Endothelial cell of umbilical vein (primary cell): Measurements from ENCODE around the gene ABLIM2. TPM values are rescaled to one million over a fixed set of nuclear protein-coding genes. Genes with fewer than 3 reads are reported as not detected.

Experiments
- BruUV-seq: library from RNA; stranded (reverse); fragments of 400-500 nt; replicated peaks from 2 replicates; lab custom pipeline; 2021; lab: Mats Ljungman, UMichigan
- CTCF ChIA-PET: fragments of 300-600, 350-600 bp; sonication (Branson Sonifier 250); formaldehyde crosslinking; loops from one replicate; lab custom pipeline; 2021; ENCODE audit warnings: antibody characterized with exemption, inconsistent platforms; lab: Charles Lee
- POLR2A ChIA-PET: fragments of 300-600, 350-600 bp; sonication (Branson Sonifier 250); formaldehyde crosslinking; loops from one replicate; lab custom pipeline; 2021; ENCODE audit warnings: antibody characterized with exemption, inconsistent platforms; lab: Charles Lee
- DNase-seq: peaks from one replicate; pipeline ENCODE4 v3.0.0-alpha.2; 2011; ENCODE audit warnings: low read depth, low spot score
- FAIRE-seq: peaks from 2 replicates; lab custom pipeline; 2011; peaks lifted over from hg19 to GRCh38; lab: Jason Lieb, UNC
- H2AFZ ChIP-seq: 2 replicates; pipeline ENCODE4 v1.6.0; 2012; ENCODE audit warnings: low read depth, low read length, control low read depth, inconsistent platforms
- H3K27ac ChIP-seq: 2 replicates; pipeline ENCODE4 v1.5.1; 2011; ENCODE audit warnings: low read depth, mild to moderate bottlenecking, control low read depth, low read length, moderate library complexity; ENCODE audit not compliant: insufficient read depth
- H3K27me3 ChIP-seq, 2 experiments: 2 replicates each; pipeline versions ENCODE4 v1.6.0 to v1.6.1; 2011; ENCODE audit warnings: low read length in 2 of 2, mixed read lengths in 1 of 2; ENCODE audit not compliant: control insufficient read depth in 2 of 2, insufficient read depth in 2 of 2
- H3K36me3 ChIP-seq, 2 experiments: 2 replicates in 1 of 2; 3 replicates in 1 of 2; pipeline ENCODE4 v1.5.1; 2011; ENCODE audit warnings: low read length in 2 of 2, mild to moderate bottlenecking in 1 of 2, moderate library complexity in 1 of 2; ENCODE audit not compliant: control insufficient read depth in 2 of 2, insufficient read depth in 2 of 2; ENCODE audit errors: extremely low read depth in 1 of 2
- H3K4me1 ChIP-seq: 3 replicates; pipeline ENCODE4 v1.5.1; 2011; ENCODE audit warnings: mild to moderate bottlenecking, low read length; ENCODE audit not compliant: control insufficient read depth, insufficient read depth; ENCODE audit errors: extremely low read depth
- H3K4me2 ChIP-seq: 2 replicates; pipeline ENCODE4 v1.6.1; 2011; ENCODE audit warnings: low read length, control low read depth, mixed read lengths; ENCODE audit not compliant: insufficient read depth
- H3K4me3 ChIP-seq, 3 experiments: fragments of 200-600 bp in 1 of 3; sonication (generic), shearing (Covaris generic) in 1 of 3; replicated peaks in 1 of 3; 2 replicates each; pipeline ENCODE4 v1.5.1; 2011 to 2016; ENCODE audit warnings: control low read depth in 3 of 3, low read length in 3 of 3, mild to moderate bottlenecking in 2 of 3, inconsistent platforms in 1 of 3, low read depth in 1 of 3, moderate library complexity in 1 of 3; ENCODE audit not compliant: insufficient read depth in 1 of 3
- H3K79me2 ChIP-seq: 2 replicates; pipeline ENCODE4 v1.6.0; 2012; ENCODE audit warnings: low read length, inconsistent platforms; ENCODE audit not compliant: control insufficient read depth, insufficient read depth
- H3K9ac ChIP-seq: replicated peaks from 2 replicates; pipeline ENCODE3; 2011; ENCODE audit warnings: low read length, control low read depth; ENCODE audit not compliant: insufficient read depth; ENCODE audit errors: extremely low read depth
- H3K9me1 ChIP-seq: replicated peaks from 3 replicates; pipeline ENCODE4 v1.6.0; 2011; ENCODE audit warnings: mild to moderate bottlenecking, low read length; ENCODE audit not compliant: control insufficient read depth, insufficient read depth; ENCODE audit errors: extremely low read depth
- H3K9me3 ChIP-seq: replicated peaks from 2 replicates; pipeline ENCODE4 v1.5.1; 2012; ENCODE audit warnings: low read length, inconsistent platforms; ENCODE audit not compliant: control insufficient read depth, insufficient read depth
- H4K20me1 ChIP-seq: replicated peaks from 2 replicates; pipeline ENCODE3; 2011; ENCODE audit warnings: mild to moderate bottlenecking, low read length; ENCODE audit not compliant: control insufficient read depth, insufficient read depth; ENCODE audit errors: extremely low read depth
- EZH2 ChIP-seq: IDR thresholded peaks from 2 replicates; pipeline ENCODE4 v1.6.1; 2012; ENCODE audit warnings: borderline replicate concordance, low read depth, mild to moderate bottlenecking, moderate library complexity, low read length, inconsistent platforms; ENCODE audit not compliant: severe bottlenecking
- FOS ChIP-seq: IDR thresholded peaks from 2 replicates; pipeline ENCODE4 v1.6.1; 2011; ENCODE audit warnings: mild to moderate bottlenecking, low read length, moderate library complexity, borderline replicate concordance; ENCODE audit not compliant: insufficient read depth
- GATA2 ChIP-seq: IDR thresholded peaks from 2 replicates; pipeline ENCODE4 v1.7.0; 2011; ENCODE audit warnings: low read depth, mild to moderate bottlenecking, moderate library complexity, mixed read lengths, low read length; ENCODE audit not compliant: insufficient read length, insufficient read depth
- JUN ChIP-seq: IDR thresholded peaks from 2 replicates; pipeline ENCODE4 v1.6.1; 2011; ENCODE audit warnings: borderline replicate concordance, low read depth; ENCODE audit not compliant: insufficient read length, insufficient read depth
- MYC ChIP-seq: IDR thresholded peaks from one replicate; pipeline ENCODE4 v1.6.1; 2011; ENCODE audit warnings: mild to moderate bottlenecking, low read depth, low read length
- POLR2A ChIP-seq: IDR thresholded peaks from 2 replicates; pipeline ENCODE4 v1.6.1; 2012; ENCODE audit warnings: low read depth, mild to moderate bottlenecking, control low read depth, low read length
- POLR2AphosphoS5 ChIP-seq: IDR thresholded peaks from 2 replicates; pipeline ENCODE4 v1.6.1; 2012; ENCODE audit warnings: low read depth, mild to moderate bottlenecking, control low read depth, low read length, moderate library complexity; ENCODE audit not compliant: insufficient read depth
- dilution Hi-C: fragments of 300-500 bp; cut with MboI; formaldehyde crosslinking; loops from one replicate; pipeline ENCODE4 v1.15.0; 2019; ENCODE audit warnings: low sequenced_read_pairs; ENCODE audit not compliant: extremely low pct_ligation_motif_present
- intact Hi-C: fragments of 100-400 bp; cut with micrococcal nuclease; formaldehyde crosslinking; loops from one replicate; pipeline ENCODE4 v1.10.0; 2022
- polyA plus RNA-seq, 4 experiments: library from polyadenylated mRNA; depleted of rRNA in 3 of 4; stranded (reverse) in 3 of 4; unstranded in 1 of 4; fragments of >200 nt; gene quantifications; 2 replicates each; pipeline versions ENCODE4 v1.2.1 to v1.2.3, GENCODE V29; 2011 to 2012; ENCODE audit warnings: missing spikeins in 1 of 4
- total RNA-seq: library from RNA; stranded (reverse); gene quantifications from 2 replicates; pipeline ENCODE4 v1.2.3, GENCODE V29; 2021
- TF ChIP-seq, protein P1 (sequence below): IDR thresholded peaks from 2 replicates; pipeline ENCODE4 v1.6.1; 2011; ENCODE audit not compliant: insufficient read depth, insufficient read length
- TF ChIP-seq, protein P2 (sequence below), 2 donors: IDR thresholded peaks; 1 replicate in 1 of 2; 2 replicates in 1 of 2; pipeline ENCODE4 v1.5.1; 2011; ENCODE audit warnings: low read length in 2 of 2, mild to moderate bottlenecking in 2 of 2, moderate library complexity in 2 of 2, control low read depth in 1 of 2, inconsistent platforms in 1 of 2, low read depth in 1 of 2; ENCODE audit not compliant: insufficient read depth in 1 of 2; ENCODE audit errors: extremely low read depth in 1 of 2

Gene ABLIM2
- total and polyA plus RNA-seq, 2 donors (not counting 3 experiments of a cell fraction or from before 2014, with no cell fraction given) = 0.28 to 0.66 TPM

DNA sequence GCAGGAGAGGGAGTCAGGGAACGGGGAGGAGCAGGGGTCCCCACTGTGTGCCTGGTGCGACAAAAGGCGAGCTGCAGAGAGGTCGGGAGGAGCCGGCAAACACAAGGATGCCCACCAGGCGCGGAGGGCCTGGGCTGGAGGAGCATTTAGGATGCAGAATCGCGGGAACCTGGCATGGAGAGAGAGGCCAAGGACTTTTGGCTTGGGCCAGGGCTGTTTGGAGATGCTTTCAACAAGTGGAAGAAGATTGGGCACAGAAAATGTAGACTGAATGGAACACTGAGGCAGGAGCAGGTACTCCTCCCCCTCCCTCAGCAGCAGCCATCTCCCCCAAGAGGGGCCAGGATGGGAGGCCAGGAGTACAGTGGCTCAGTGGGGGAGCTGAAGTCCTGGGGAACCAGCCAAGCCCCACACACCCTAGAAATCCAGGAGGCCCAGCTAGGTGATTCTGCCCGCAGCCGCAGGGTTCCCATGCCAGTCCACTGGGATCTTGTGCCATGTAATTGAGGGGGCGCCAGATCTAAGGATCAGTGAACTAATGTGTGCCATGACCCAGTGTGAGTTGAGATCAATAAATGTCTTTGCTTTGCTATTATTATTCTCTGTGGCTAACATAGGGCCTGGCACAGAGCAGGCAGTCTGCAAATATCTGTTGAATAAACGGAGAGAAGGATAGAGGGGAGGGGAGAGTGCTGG lies 1.1 kb upstream of the ABLIM2 start:
- peak overlapping the region; percentile 14 for H3K9ac ChIP-seq
- POLR2A ChIA-PET = no interaction called here

More for the DNA sequence above, 1.1 kb upstream of the ABLIM2 start:
- Histone ChIP-seq H3K27me3 (peaks cover 16 to 17% of the 10 kb centered on the region in 2 experiments), H3K4me1 (peaks cover 11% of the 10 kb centered on the region), H2AFZ (peak overlapping the region; percentile 90), H3K36me3 (no peaks in the 10 kb centered on the region), H4K20me1 (no peaks in the 10 kb centered on the region), H3K79me2 (no peaks in the 10 kb centered on the region), H3K27ac (no peak overlapping the region), H3K4me3 (peak overlapping the region; percentile 21 to 70 (median 51)), H3K4me2 (peak overlapping the region; percentile 80), H3K9me3 (no peaks in the 10 kb centered on the region), H3K9me1 (no peaks in the 10 kb centered on the region)
- DNase-seq (no peak), FAIRE-seq (no peak)
- TF ChIP-seq MYC = no peak
- no peak for TF ChIP-seq EZH2
- TF ChIP-seq, protein P1, sequence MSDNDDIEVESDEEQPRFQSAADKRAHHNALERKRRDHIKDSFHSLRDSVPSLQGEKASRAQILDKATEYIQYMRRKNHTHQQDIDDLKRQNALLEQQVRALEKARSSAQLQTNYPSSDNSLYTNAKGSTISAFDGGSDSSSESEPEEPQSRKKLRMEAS = no peak
- TF ChIP-seq, protein P2, sequence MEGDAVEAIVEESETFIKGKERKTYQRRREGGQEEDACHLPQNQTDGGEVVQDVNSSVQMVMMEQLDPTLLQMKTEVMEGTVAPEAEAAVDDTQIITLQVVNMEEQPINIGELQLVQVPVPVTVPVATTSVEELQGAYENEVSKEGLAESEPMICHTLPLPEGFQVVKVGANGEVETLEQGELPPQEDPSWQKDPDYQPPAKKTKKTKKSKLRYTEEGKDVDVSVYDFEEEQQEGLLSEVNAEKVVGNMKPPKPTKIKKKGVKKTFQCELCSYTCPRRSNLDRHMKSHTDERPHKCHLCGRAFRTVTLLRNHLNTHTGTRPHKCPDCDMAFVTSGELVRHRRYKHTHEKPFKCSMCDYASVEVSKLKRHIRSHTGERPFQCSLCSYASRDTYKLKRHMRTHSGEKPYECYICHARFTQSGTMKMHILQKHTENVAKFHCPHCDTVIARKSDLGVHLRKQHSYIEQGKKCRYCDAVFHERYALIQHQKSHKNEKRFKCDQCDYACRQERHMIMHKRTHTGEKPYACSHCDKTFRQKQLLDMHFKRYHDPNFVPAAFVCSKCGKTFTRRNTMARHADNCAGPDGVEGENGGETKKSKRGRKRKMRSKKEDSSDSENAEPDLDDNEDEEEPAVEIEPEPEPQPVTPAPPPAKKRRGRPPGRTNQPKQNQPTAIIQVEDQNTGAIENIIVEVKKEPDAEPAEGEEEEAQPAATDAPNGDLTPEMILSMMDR (IDR thresholded peaks at IDR 0.05; ENCODE audit: extremely low read depth in 1 of 2, insufficient read depth in 1 of 2, low read depth in 1 of 2, low read length in 2 of 2) = no peak
- TF ChIP-seq JUN = no peak
- TF ChIP-seq FOS = no peak
- no peak for TF ChIP-seq POLR2AphosphoS5
- TF ChIP-seq POLR2A = no peak
- TF ChIP-seq GATA2 = no peak
- dilution Hi-C loops (no loop called here), intact Hi-C loops (loop anchor here (2.0 kb wide), 2 partner anchors 31 to 41 kb away; no protein-coding TSS in a partner anchor)
- BruUV-seq = no TSS peak
- CTCF ChIA-PET = interaction anchor here (1.2 to 1.7 kb wide), 2 partner anchors 17 to 28 kb away, joined by 3 to 12 read pairs; no protein-coding TSS in a partner anchor
